SK-N-SH (cell line): ENCODE results near the gene POLR1E. TPM values are rescaled to one million over a fixed set of nuclear protein-coding genes. Genes with fewer than 3 reads are reported as not detected.

Source experiments
- CTCF ChIA-PET: fragments of 300-600, 350-600 bp; formaldehyde crosslinking; extraction: SDS; loops from one replicate; lab custom pipeline; 2021; lab: Yijun Ruan, JAX
- POLR2A ChIA-PET: fragments of 350-600 bp; sonication (Branson Sonifier 250); formaldehyde crosslinking; extraction: SDS; loops from one replicate; lab custom pipeline; 2020; ENCODE audit warnings: antibody characterized with exemption, inconsistent platforms; lab: Yijun Ruan, JAX
- DNase-seq: peaks from one replicate; pipeline ENCODE4 v3.0.0; 2012
- H2AFZ ChIP-seq: fragments of 200-600 bp; sonication (generic); 2 replicates; pipeline ENCODE4 v1.8.1; 2016; ENCODE audit warnings: antibody characterized with exemption, mild to moderate bottlenecking, low read depth
- H3F3A ChIP-seq: fragments of 200-600 bp; sonication (generic); replicated peaks from 2 replicates; pipeline ENCODE3; 2016; ENCODE audit warnings: antibody characterized with exemption, mild to moderate bottlenecking; ENCODE audit not compliant: insufficient read depth
- H3K27ac ChIP-seq, 2 experiments: fragments of 200-500 bp in 1 of 2; fragments of 200-600 bp in 1 of 2; sonication (Bioruptor generic) in 1 of 2; sonication (generic), shearing (Covaris generic) in 1 of 2; 2 replicates each; pipeline versions ENCODE4 v1.5.1 to v1.6.1; 2014 to 2016; ENCODE audit warnings: low read depth in 2 of 2, inconsistent platforms in 1 of 2, low read length in 1 of 2, mild to moderate bottlenecking in 1 of 2, mixed read lengths in 1 of 2
- H3K27me3 ChIP-seq: fragments of 200-600 bp; sonication (generic), shearing (Covaris generic); 2 replicates; pipeline ENCODE4 v1.6.1; 2016; ENCODE audit warnings: mixed run types; ENCODE audit not compliant: insufficient read depth
- H3K36me3 ChIP-seq, 2 experiments: fragments of 200-500 bp in 1 of 2; fragments of 200-600 bp in 1 of 2; sonication (Bioruptor generic) in 1 of 2; sonication (generic) in 1 of 2; replicated peaks in 1 of 2; 2 replicates each; pipeline versions ENCODE3 to v1.5.1; 2014 to 2016; ENCODE audit warnings: low read length in 1 of 2, mild to moderate bottlenecking in 1 of 2; ENCODE audit not compliant: insufficient read depth in 2 of 2, control insufficient read depth in 1 of 2
- H3K4me1 ChIP-seq, 2 experiments: fragments of 200-500 bp in 1 of 2; fragments of 200-600 bp in 1 of 2; sonication (Bioruptor generic) in 1 of 2; sonication (generic), shearing (Covaris generic) in 1 of 2; 2 replicates each; pipeline versions ENCODE4 v1.5.1 to v1.6.1; 2014 to 2016; ENCODE audit warnings: low read depth in 1 of 2, low read length in 1 of 2, mixed run types in 1 of 2; ENCODE audit not compliant: insufficient read depth in 2 of 2, control insufficient read depth in 1 of 2
- H3K4me2 ChIP-seq: fragments of 200-600 bp; sonication (generic), shearing (Covaris generic); 2 replicates; pipeline ENCODE4 v1.6.1; 2017; ENCODE audit warnings: mixed run types
- H3K4me3 ChIP-seq, 2 experiments: fragments of 200-500 bp in 1 of 2; fragments of 200-600 bp in 1 of 2; sonication (Bioruptor generic) in 1 of 2; sonication (generic), shearing (Covaris generic) in 1 of 2; 2 replicates each; pipeline versions ENCODE4 v1.5.1 to v1.8.1; 2014 to 2016; ENCODE audit warnings: low read depth in 2 of 2, inconsistent platforms in 1 of 2, low read length in 1 of 2, mild to moderate bottlenecking in 1 of 2, mixed read lengths in 1 of 2, moderate library complexity in 1 of 2
- H3K79me2 ChIP-seq: fragments of 200-600 bp; sonication (generic); 2 replicates; pipeline ENCODE4 v1.8.1; 2017; ENCODE audit warnings: mild to moderate bottlenecking; ENCODE audit not compliant: insufficient read depth
- H3K9ac ChIP-seq: fragments of 200-600 bp; sonication (generic); 2 replicates; pipeline ENCODE4 v1.6.1; 2017; ENCODE audit warnings: mixed run types
- H3K9me2 ChIP-seq: fragments of 200-600 bp; sonication (generic); 2 replicates; pipeline ENCODE4 v1.6.1; 2017; ENCODE audit warnings: mixed run types
- H3K9me3 ChIP-seq: fragments of 200-600 bp; sonication (generic); 2 replicates; pipeline ENCODE4 v1.6.1; 2017; ENCODE audit warnings: mixed run types, mild to moderate bottlenecking, moderate library complexity
- H4K20me1 ChIP-seq: fragments of 200-600 bp; sonication (generic); 2 replicates; pipeline ENCODE4 v1.6.1; 2017; ENCODE audit warnings: mild to moderate bottlenecking, mixed run types; ENCODE audit not compliant: insufficient read depth
- ELF1 ChIP-seq: IDR thresholded peaks from 2 replicates; pipeline ENCODE4 v1.4.0; 2012
- EZH2phosphoT487 ChIP-seq: fragments of 200-600 bp; sonication (generic); IDR thresholded peaks from 2 replicates; pipeline ENCODE4 v1.6.1; 2017; ENCODE audit warnings: low read depth, mixed run types, mild to moderate bottlenecking, antibody characterized with exemption, moderate library complexity, borderline replicate concordance
- FOSL2 ChIP-seq: IDR thresholded peaks from 2 replicates; pipeline ENCODE4 v1.4.0; 2012; ENCODE audit warnings: low read depth, mild to moderate bottlenecking, moderate library complexity, borderline replicate concordance
- FOXJ3 ChIP-seq: sonication (generic); formaldehyde crosslinking; IDR thresholded peaks from 2 replicates; pipeline ENCODE4 v1.5.1; 2020; ENCODE audit warnings: mild to moderate bottlenecking, missing genetic modification reagents
- FOXM1 ChIP-seq: IDR thresholded peaks from 2 replicates; pipeline ENCODE4 v1.4.0; 2012; ENCODE audit warnings: low read depth, mild to moderate bottlenecking
- GABPA ChIP-seq: IDR thresholded peaks from 2 replicates; pipeline ENCODE4 v1.4.0; 2012; ENCODE audit warnings: low read depth, mild to moderate bottlenecking
- MEF2A ChIP-seq: IDR thresholded peaks from 2 replicates; pipeline ENCODE4 v1.4.0; 2012; ENCODE audit warnings: low read depth, borderline replicate concordance
- MXI1 ChIP-seq: IDR thresholded peaks from 2 replicates; pipeline ENCODE4 v1.6.1; 2012; ENCODE audit warnings: mild to moderate bottlenecking, low read depth, low read length, improper control_type of control experiment
- NRF1 ChIP-seq: IDR thresholded peaks from 2 replicates; pipeline ENCODE4 v1.6.1; 2012; ENCODE audit warnings: low read depth, mild to moderate bottlenecking, low read length
- RCOR1 ChIP-seq: fragments of 150-350 bp; IDR thresholded peaks from 2 replicates; pipeline ENCODE4 v1.6.1; 2017; ENCODE audit warnings: antibody characterized with exemption, low read length
- REST ChIP-seq: IDR thresholded peaks from 2 replicates; pipeline ENCODE4 v1.6.1; 2012; ENCODE audit warnings: mild to moderate bottlenecking, low read depth, low read length, moderate library complexity
- SIN3A ChIP-seq: IDR thresholded peaks from 2 replicates; pipeline ENCODE4 v1.6.1; 2012; ENCODE audit warnings: low read depth, mild to moderate bottlenecking, low read length, moderate library complexity, borderline replicate concordance
- TAF1 ChIP-seq: IDR thresholded peaks from 2 replicates; pipeline ENCODE4 v1.6.1; 2012; ENCODE audit warnings: low read depth, mild to moderate bottlenecking, low read length, moderate library complexity, borderline replicate concordance
- USF1 ChIP-seq: IDR thresholded peaks from 2 replicates; pipeline ENCODE4 v1.4.0; 2012; ENCODE audit warnings: low read depth, borderline replicate concordance
- WGBS: methylation state at CpG from one replicate; pipeline ENCODE4 v1.1.6; 2017; ENCODE audit warnings: low lambda C conversion rate; 5-methylcytosine and 5-hydroxymethylcytosine counted together
- polyA plus RNA-seq, 3 experiments: library from polyadenylated mRNA; depleted of rRNA; stranded (reverse); fragments of >200 nt; gene quantifications; 2 replicates each; pipeline ENCODE4 v1.2.3, GENCODE V29; 2012
- TF ChIP-seq, protein P1 (sequence below): IDR thresholded peaks from 2 replicates; pipeline ENCODE4 v1.4.0; 2012; ENCODE audit warnings: low read depth, borderline replicate concordance
- TF ChIP-seq, protein P2 (sequence below): IDR thresholded peaks from 2 replicates; pipeline ENCODE4 v1.4.0; 2012; ENCODE audit warnings: low read depth

POLR1E gene
- polyA plus RNA-seq, 1 of the 3 experiments (the other 2 are of a cell fraction), result 38.8 TPM

GRCh38 chr9:37534412-37534811 lies 48.7 kb downstream of the POLR1E start:
- Histone ChIP-seq H3K4me1 (no peaks in the 10 kb centered on the region), H3K36me3 (peaks cover 5 to 25% of the 10 kb centered on the region in 2 experiments), H3K9me2 (no peaks in the 10 kb centered on the region), H3K79me2 (no peaks in the 10 kb centered on the region), H3K9ac (no peak overlapping the region), H3K9me3 (no peaks in the 10 kb centered on the region), H3F3A (no peaks in the 10 kb centered on the region), H3K4me2 (no peak overlapping the region), H3K27me3 (no peaks in the 10 kb centered on the region), H2AFZ (no peak overlapping the region), H4K20me1 (no peaks in the 10 kb centered on the region), H3K4me3 (no peak overlapping the region), H3K27ac (no peak overlapping the region)
- TF ChIP-seq FOSL2 (no peak), FOXJ3 (CRISPR knock-in tag) (no peak)
- CTCF ChIA-PET, result no interaction called here
- POLR2A ChIA-PET, result interaction anchor here (0.6 kb wide), 1 partner anchor 26 kb away, joined by 3 read pairs; no protein-coding TSS in a partner anchor
- no peak for DNase-seq
- 93% methylated on average over 7 of the region's 7 CpGs for WGBS

DNA sequence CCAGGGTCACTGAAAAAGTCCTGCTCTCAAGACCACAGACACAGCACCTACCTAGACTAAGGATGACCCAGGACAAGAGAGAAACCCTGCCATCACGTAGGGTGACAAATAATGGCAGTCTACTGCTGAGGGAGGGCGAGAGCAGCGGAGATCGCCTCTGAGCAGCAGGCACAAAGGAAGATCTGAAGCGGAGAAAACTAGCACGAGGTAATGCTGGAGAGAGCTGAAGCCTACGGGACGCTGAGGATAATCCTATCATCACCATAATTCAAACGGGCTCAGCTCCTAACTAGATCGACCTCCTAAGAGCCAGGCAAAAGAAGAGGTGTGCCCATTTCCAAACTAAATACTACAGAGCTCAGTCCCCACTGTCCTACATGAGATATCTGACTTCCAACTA lies 49.2 kb downstream of the POLR1E start:
- Histone ChIP-seq H3F3A (no peaks in the 10 kb centered on the region), H4K20me1 (no peaks in the 10 kb centered on the region), H3K79me2 (no peaks in the 10 kb centered on the region), H3K9ac (no peak overlapping the region), H3K9me3 (no peaks in the 10 kb centered on the region), H3K4me1 (no peaks in the 10 kb centered on the region), H3K27me3 (no peaks in the 10 kb centered on the region), H2AFZ (no peak overlapping the region), H3K36me3 (peaks cover 5 to 23% of the 10 kb centered on the region in 2 experiments), H3K9me2 (no peaks in the 10 kb centered on the region), H3K4me2 (no peak overlapping the region), H3K4me3 (no peak overlapping the region), H3K27ac (no peak overlapping the region)
- whole genome bisulfite sequencing, result 84% methylated on average over 10 of the region's 10 CpGs
- POLR2A ChIA-PET, result interaction anchor here (0.7 kb wide), 1 partner anchor 9 kb away, joined by 3 read pairs; no protein-coding TSS in a partner anchor
- DNase-seq, result no peak
- CTCF ChIA-PET, result no interaction called here
- TF ChIP-seq RCOR1 (no peak), USF1 (no peak), MXI1 (no peak), FOXM1 (no peak), TAF1 (no peak)
- TF ChIP-seq, protein P1, sequence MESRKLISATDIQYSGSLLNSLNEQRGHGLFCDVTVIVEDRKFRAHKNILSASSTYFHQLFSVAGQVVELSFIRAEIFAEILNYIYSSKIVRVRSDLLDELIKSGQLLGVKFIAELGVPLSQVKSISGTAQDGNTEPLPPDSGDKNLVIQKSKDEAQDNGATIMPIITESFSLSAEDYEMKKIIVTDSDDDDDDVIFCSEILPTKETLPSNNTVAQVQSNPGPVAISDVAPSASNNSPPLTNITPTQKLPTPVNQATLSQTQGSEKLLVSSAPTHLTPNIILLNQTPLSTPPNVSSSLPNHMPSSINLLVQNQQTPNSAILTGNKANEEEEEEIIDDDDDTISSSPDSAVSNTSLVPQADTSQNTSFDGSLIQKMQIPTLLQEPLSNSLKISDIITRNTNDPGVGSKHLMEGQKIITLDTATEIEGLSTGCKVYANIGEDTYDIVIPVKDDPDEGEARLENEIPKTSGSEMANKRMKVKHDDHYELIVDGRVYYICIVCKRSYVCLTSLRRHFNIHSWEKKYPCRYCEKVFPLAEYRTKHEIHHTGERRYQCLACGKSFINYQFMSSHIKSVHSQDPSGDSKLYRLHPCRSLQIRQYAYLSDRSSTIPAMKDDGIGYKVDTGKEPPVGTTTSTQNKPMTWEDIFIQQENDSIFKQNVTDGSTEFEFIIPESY, result no peak

- Histone ChIP-seq H3K9me2 (no peaks in the 10 kb centered on the region), H4K20me1 (no peaks in the 10 kb centered on the region), H3K9ac (no peak overlapping the region), H3K4me3 (no peak overlapping the region), H3F3A (no peaks in the 10 kb centered on the region), H3K79me2 (no peaks in the 10 kb centered on the region), H3K36me3 (peaks cover 8 to 26% of the 10 kb centered on the region in 2 experiments), H3K4me2 (no peak overlapping the region), H3K4me1 (no peaks in the 10 kb centered on the region), H2AFZ (no peak overlapping the region), H3K27me3 (no peaks in the 10 kb centered on the region), H3K27ac (no peak overlapping the region), H3K9me3 (no peaks in the 10 kb centered on the region)
- whole genome bisulfite sequencing, result 88% methylated on average over 7 of the region's 7 CpGs
- POLR2A ChIA-PET, result no interaction called here
- CTCF ChIA-PET, result no interaction called here
- DNase-seq, result no peak
- TF ChIP-seq SIN3A, result no peak
- TF ChIP-seq GABPA, result no peak
- TF ChIP-seq ELF1, result no peak
- no peak for TF ChIP-seq EZH2phosphoT487
- no peak for TF ChIP-seq MEF2A
- TF ChIP-seq, protein P2, sequence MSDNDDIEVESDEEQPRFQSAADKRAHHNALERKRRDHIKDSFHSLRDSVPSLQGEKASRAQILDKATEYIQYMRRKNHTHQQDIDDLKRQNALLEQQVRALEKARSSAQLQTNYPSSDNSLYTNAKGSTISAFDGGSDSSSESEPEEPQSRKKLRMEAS, result no peak
- no peak for TF ChIP-seq REST
- no peak for TF ChIP-seq FOXJ3 (CRISPR knock-in tag)
- TF ChIP-seq NRF1, result no peak
Measured at GRCh38 chr9:37538099-37538498, 52.4 kb downstream of the POLR1E start.
